Measurements from ENCODE around the gene PLS1.

Gene PLS1

GRCh38 chr3:142641504-142641903 is 45.3 kb downstream of the PLS1 start:
- DNase-seq (ENCODE audit: low spot score): no peak

DNA sequence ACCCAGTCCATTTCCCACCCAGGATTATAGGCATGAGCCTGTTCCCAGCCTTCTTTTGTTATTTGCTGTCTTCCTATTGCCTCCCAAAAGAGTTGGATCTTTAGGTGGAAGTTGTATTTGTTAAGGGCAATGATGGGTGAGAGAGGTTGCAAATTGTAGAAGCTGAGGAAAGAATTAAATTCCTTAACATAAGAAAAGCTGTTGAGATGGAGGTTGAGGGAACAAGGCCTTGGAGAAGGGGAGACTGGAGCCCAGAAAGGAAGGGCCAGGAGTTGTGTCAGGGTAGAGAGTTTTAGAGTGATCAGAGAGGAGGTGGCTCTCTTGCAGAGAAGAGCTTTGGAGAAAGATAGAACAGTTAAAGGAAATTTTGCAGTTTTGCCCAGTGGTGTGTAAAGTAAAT is 46.8 kb downstream of the PLS1 start:
- DNase-seq (ENCODE audit: low spot score): no peak

DNA sequence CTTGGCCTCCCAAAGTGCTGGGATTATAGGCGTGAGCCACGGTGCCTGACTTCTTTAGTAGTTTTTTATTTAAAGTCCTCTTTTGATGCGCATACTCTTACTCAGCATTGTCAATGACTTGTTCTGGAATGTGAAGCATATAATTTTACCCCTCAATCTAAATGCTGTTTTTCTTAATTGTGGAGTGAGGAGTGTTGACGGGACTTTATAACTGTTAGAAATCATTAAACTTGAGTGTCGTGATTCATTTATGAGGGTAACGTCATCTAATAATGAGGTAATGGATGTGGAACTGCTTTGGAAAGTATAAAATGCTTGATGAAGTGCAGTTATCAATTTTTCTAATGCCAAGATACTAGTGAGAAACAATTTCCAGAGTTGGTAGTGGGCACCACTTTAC is 48.3 kb downstream of the PLS1 start:
- DNase-seq (ENCODE audit: low spot score): no peak

DNA sequence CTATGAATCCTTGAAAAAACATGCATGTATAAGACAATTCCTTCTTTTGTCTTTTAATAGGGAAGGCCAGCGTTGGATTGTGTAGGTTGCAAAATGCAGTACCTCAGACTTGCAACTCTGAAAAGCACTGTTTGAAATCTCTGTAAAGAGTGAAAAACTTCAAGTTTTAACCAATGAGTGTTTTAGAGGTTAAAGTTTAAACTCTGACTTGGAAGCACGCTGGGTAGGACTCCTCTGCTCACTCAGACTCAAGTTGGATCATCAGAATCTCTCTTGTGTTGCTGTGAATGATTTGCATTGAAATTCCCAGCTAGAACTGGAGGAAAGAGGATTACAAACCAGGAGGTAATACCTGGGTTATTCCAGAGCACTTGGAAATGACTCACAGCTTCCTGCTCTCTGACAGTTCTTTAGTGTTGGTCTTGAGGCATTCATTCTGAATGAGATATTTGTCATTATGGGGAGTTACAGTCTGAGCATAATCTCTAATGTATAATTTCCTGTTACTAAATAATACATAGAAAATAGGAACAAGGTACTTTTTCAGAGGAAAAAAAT is 49.1 kb downstream of the PLS1 start:
- peak; percentile 89 for DNase-seq (ENCODE audit: low spot score)

GRCh38 chr3:142646020-142646785 is 50.0 kb downstream of the PLS1 start:
- DNase-seq (ENCODE audit: low spot score): no peak

GRCh38 chr3:142647856-142648255 is 51.7 kb downstream of the PLS1 start:
- DNase-seq (ENCODE audit: low spot score): peak; percentile 72

DNA sequence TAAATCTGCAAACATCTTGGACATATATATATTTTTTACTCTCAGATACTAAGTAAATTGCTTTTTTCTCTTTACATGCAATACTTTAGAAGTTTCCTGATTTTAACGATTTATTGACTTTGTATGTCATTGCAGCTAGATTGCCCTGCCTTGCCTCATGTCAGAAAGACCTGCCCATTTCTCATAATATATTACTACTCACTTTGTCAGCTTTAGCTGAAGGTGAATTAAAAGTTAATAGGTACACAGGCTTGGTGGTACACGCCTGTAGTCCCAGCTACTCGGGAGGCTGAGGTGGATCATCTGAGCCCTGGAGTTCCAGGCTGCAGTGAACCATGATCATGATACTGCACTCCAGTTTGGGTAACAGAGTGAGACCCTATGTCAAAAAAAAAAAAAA is 52.8 kb downstream of the PLS1 start:
- DNase-seq (ENCODE audit: low spot score): no peak

GRCh38 chr3:142650001-142650693 is 54.0 kb downstream of the PLS1 start:
- no peak for DNase-seq (ENCODE audit: low spot score)

DNA sequence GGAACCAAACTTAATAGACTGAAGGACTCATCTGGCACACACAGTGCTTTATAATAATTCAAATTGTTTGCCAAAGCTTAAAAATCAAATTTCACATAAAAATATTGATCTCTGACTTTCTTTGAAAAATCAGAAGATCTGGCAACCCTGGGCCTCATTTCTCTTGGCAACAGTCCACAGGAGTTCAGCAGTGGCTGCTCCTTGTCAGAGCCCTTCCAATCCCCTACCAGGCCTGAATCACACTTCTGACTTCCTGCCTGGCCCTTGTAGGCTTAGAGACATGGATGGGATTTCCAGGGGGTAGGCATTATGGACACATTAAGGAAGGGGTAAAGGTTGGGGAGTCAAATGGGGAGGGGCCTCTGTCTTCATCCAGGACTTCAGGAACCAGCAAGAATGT is 55.5 kb downstream of the PLS1 start:
- no peak for DNase-seq (ENCODE audit: low spot score)

GRCh38 chr3:142652826-142653292 is 56.7 kb downstream of the PLS1 start:
- no peak for DNase-seq (ENCODE audit: low spot score)

- no peak for DNase-seq (ENCODE audit: low spot score)
These were observed 60.4 kb downstream of the PLS1 start for GRCh38 chr3:142656575-142656974.

DNA sequence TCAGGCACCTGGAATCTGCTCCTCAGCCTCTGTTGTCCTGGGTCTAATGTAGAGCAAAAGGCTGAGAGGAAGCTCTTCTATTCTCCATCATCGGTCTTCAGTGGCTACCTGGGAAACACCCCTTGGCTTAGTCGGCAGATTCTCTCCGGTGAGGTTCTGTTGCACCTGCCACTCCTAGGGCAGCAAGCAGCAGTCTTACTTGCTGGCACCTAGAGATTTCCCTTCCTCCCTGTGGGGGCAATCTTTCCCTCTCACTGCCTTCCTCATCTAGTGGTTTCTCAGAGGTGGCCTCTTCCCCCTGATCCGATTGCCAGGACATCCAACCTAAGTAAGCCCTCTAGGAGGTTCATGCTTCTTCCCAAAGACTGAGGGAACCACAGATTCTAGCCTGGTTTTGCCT is 60.8 kb downstream of the PLS1 start:
- DNase-seq (ENCODE audit: low spot score): no peak

GRCh38 chr3:142660383-142660782 is 64.2 kb downstream of the PLS1 start:
- DNase-seq (ENCODE audit: low spot score): no peak

- no peak for DNase-seq (ENCODE audit: low spot score)
These were observed 64.7 kb downstream of the PLS1 start for GRCh38 chr3:142660893-142661292.

DNA sequence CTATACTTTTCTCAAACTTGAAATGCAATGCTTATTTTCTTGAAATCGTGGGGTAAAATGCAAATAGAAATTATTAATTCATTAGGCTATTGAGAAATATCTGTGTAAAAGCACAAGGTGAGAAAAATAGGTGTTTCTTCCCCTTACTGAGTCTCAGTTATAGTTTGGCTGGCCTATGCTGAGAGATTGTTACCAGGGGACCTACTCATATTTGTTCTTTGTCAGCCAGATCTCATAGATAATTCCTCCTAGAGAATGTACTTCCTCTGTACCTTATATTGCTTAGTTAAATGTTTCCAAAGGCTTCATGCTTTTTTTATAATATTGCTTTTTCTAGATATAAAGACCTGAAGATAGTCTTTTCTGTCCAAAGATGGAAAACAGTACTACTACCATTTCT is 67.7 kb downstream of the PLS1 start:
- no peak for DNase-seq (ENCODE audit: low spot score)

- DNase-seq (ENCODE audit: low spot score): no peak
These were observed 68.1 kb downstream of the PLS1 start for GRCh38 chr3:142664311-142664710.

DNA sequence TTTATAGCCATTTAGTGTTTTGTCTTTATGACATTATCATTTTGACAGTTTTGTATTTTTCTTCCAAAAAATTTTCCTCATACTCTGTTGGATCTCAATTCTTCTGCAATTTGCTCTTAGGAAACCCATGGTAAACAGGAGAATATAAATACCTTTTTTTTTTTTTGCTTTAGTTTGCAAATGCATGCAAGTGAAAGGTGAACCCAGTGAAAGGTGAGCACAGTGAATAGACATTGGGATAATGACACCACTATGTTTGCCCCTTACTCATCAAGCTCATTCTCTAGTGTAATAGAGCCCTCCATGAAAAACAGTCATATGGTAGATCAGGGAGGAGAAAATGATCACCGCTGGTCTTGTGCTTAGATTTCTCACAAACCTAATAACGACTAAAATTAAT is 68.6 kb downstream of the PLS1 start:
- DNase-seq (ENCODE audit: low spot score): no peak

- DNase-seq (ENCODE audit: low spot score): no peak
These were observed 73.9 kb downstream of the PLS1 start for GRCh38 chr3:142670120-142670519.

DNA sequence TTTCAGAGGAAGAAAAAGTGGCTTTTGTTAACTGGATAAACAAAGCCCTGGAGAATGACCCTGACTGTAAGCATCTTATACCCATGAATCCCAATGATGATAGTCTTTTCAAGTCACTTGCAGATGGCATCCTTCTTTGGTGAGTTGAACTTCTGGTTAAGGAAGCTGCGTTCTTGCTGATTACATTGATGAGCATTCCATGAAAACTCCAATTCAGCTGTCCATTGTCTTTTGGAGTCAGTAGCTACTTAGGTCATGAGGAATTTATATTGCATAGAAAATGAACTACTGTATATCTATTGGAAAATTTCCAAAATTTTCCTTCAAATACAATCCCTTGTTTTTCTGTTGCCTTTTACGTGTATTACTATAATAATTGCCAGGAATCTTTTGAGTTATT is 80.0 kb downstream of the PLS1 start:
- DNase-seq (ENCODE audit: low spot score): no peak

DNA sequence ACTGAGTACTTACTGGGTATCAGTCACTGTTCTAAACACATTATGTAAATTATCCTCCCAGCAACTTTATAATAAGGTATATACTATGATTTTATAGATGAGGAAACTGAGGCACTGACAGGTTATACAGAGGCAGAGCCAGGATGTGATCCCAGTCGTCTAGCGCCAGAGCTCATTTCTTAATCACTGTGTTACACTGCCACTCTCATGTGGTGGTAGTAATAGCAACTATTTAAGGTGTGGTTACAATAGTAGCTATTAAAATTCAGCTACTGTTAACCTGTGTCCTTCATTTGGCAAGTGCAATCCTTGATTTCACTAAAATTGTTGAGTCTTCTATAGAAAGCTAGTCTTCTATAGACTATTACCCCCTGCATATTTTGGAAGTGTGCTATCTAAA is 84.5 kb downstream of the PLS1 start:
- DNase-seq (ENCODE audit: low spot score): no peak

GRCh38 chr3:142690613-142691012 is 94.4 kb downstream of the PLS1 start:
- no peak for DNase-seq (ENCODE audit: low spot score)

GRCh38 chr3:142691527-142691926 is 95.3 kb downstream of the PLS1 start:
- no peak for DNase-seq (ENCODE audit: low spot score)

GRCh38 chr3:142693136-142693853 is 97.1 kb downstream of the PLS1 start:
- no peak for DNase-seq (ENCODE audit: low spot score)

All from RKO (cell line).